NCI-H1436 (cell line): ENCODE data around the gene GEMIN4.

Source experiments
- DNase-seq: peaks from one replicate; lab custom pipeline; 2025; lab: John Stamatoyannopoulos, UW

The GEMIN4 gene

DNA sequence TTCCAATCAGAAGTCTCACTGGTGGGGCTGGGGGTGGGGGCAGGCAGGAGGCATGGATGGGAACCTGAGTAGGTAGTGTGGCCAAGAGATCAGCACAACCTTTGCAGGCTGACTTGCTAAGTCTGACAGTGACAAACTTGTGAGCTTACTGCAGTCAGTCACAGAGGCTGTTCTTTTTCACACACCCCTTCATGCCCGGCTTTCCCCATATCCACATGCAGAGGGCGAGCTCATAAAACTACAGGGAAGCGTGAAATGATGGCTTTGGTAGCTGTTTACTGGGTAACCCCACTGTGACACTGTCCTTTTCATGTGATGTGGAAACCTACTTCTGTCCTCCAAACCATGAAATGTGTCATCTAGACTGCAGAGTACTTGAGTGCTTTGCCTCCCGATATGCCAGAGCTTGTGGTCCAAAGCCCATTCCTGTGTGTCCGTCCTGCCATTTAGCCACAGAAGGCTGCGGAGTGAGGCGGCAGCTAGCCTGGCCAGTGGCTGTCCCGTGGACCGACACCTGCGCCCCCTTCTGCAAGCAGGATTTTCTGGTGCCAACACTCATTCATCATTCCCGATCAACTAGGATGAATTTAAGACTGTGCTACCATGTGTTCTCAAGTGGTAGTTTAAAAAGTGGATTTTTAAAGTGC, 9.8 kb downstream of the GEMIN4 start:
- DNase-seq, result no peak

DNA sequence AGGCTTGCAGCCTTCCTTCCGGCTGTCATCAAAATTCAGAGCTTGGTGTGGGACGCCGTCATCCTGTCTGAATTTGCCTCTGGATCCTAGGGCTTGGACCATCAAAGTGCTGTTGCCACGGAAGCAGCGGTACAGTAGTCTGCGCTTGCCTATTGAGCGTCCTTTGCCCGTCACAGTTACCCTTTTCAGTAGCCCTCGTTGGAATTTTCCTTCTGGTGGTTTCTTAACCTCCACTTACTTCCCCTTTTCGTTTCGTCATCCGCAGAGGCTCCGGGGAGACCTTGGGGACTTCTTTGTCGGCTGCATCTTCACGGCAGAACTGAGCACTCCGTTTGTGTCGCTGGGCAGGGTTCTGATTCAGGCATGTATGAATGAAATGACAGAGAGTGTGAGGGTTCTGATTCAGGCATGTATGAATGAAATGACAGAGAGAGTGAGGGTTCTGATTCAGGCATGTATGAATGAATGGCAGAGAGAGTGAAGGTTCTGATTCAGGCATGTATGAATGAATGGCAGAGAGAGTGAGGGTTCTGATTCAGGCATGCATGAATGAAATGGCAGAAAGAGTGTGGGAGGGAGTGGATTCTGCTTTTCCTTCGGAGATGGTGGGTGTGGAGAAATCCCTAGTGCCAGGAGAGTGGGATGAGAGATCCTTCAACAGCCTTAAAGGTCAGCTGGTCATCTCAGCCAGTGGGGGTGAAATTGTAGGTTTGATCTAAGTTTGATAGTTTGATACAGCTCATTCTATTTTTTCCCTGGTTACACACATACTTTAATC, 11.6 kb downstream of the GEMIN4 start:
- DNase-seq, result no peak

- DNase-seq, result no peak
Measured at GRCh38 chr17:737561-738113, 14.4 kb downstream of the GEMIN4 start.

GRCh38 chr17:733743-734142, 18.3 kb downstream of the GEMIN4 start:
- no peak for DNase-seq

DNA sequence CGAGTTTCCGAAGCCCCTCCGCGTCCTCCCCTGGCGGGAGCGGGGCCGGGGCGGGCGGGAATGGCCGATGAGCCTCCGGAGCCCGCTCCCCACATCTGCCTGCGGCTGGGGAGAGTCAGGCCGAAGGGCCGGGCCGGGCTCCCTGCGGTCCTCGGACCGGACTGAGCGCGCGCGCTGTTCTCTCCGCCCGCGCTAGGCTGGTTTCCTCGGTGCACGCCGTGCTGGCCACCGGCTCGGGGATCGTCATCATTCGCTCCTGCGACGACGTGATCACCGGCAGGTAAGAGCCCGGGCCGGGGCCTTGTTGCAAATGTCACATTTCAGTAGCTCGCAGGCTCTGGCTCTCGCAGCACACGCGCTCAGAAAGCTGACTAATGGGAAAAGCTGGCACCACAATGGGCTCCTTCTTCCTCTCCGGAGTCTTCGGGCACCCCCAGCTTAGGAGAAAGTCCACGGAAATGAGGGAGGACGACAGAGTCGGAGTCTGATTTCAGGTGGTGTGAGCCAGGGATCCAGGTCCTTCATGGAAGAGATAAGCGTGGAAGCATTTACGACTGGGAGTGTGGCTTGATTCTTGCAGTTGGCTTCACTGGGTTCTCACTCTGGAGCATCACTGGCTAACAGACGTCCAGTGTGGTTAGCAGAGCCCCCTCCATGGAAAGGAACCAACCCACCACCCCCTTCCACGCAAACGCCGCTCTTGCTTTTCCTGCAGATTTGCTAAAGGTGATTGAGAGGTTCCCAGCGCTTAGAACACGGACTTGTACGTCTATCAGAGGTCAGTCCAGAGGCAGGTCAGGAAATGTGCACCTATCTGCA, 19.0 kb downstream of the GEMIN4 start:
- DNase-seq, result peak; percentile 7

DNA sequence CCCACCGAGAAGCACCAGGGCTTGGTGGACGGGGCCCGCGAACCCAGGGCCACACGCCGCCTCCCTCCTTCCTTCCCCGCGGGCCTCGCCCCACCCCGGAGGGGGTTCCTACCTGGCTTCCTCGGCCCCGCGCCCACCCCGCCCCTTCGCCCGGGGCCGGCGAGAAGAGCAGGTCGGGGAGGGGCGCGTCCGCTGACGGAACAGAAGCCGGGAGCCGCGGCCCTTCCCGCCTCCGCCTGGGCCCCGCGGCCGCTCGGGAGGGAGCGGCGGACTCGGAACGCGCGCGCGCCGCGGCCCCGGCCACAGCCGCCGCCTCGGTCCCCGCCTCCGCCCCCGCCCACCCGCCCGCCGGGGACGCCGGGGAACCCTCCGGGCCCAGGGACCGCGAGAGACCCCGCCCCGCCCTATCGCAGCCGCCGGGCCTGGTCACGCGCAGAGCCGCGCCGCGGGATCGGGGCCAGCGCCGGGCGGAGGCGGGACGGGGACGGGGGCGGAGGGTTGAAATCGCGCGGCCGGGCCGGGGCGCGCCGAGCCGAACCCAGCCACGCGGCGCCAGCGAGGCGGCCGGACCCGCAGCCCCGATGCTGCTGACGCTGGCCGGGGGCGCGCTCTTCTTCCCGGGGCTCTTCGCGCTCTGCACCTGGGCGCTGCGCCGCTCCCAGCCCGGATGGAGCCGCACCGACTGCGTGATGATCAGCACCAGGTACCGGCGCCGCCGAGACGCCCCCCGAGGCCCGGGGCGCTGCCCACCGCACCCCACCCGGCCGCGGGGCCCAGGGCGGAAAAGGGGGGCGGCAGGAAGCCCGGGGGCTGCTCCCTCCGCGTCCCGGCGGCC, 19.8 kb downstream of the GEMIN4 start, which contains the start of gene TLCD3A:
TLCD3A (plus strand) TSS at position 530 of the 835 bp plus-strand sequence; CDS start at position 582, 52 bp downstream.
- DNase-seq, result peak; percentile 60

DNA sequence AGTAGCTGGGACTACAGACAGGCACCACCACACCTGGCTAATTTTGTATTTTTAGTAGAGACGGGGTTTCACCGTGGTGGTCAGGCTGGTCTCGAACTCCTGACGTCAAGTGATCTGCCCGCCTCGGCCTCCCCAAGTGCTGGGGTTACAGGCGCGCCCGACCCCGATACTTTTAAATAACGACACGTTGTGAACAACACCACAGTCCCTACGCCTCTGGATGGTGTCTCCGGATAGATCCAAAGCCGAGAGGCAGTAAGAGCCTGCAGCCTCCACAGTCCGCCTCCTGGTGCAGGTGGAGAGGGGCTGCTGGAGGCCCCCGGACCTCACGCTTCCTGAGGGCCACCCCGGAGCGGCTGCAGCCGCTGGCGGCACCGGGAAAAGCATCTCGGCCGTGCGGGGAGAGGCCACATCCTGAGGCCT, 20.4 kb downstream of the GEMIN4 start:
- DNase-seq, result no peak

GRCh38 chr17:728911-729310, 23.2 kb downstream of the GEMIN4 start:
- DNase-seq, result no peak

- no peak for DNase-seq
Measured at GRCh38 chr17:726271-726919, 25.7 kb downstream of the GEMIN4 start.

- no peak for DNase-seq
Measured at GRCh38 chr17:725746-726145, 26.3 kb downstream of the GEMIN4 start.

DNA sequence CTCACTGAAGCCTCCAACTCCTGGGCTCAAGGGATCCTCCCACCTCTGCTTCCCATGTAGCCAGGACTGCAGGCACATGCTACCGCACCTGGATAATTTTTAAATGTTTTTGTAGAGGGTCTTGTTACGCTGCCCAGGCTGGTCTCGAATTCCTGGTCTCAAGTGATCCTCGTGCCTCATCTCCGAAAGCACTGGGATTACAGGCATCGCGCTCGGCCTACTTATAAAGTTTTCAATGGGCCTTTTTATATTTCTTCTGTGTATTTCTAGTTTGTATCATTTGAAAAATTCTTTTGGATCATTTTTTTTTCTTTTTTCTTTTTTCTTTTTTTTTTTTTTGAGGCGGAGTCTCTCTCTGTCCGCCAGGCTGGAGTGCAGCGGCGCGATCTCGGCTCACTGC, 27.0 kb downstream of the GEMIN4 start:
- no peak for DNase-seq

- DNase-seq, result no peak
Measured at GRCh38 chr17:721540-721937, 30.5 kb downstream of the GEMIN4 start.

GRCh38 chr17:720706-721539, 31.1 kb downstream of the GEMIN4 start:
- no peak for DNase-seq

DNA sequence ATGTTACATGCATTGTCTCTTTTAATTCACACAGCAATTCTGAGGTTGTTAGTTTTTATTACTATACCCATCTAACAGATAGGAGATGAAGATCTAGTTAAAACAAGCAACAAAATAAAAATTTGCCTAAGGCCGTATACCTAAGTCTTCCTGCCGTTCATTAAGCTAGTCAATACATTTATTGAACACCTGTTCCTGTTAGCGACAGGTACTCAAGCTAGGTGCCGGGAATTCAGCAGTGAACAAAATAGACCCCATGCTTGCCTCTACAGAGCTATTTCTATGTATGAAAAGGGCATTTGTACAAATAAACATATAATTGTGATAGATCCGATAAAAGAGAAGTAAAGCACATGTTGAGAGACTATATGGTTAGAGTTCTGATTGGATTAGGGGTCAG, 34.0 kb downstream of the GEMIN4 start:
- no peak for DNase-seq

- no peak for DNase-seq
Measured at GRCh38 chr17:708132-708531, 43.9 kb downstream of the GEMIN4 start.

GRCh38 chr17:705863-706262, 46.2 kb downstream of the GEMIN4 start:
- DNase-seq, result no peak

GRCh38 chr17:705011-705410, 47.1 kb downstream of the GEMIN4 start:
- DNase-seq, result no peak

- no peak for DNase-seq
Measured at GRCh38 chr17:704111-704864, 47.8 kb downstream of the GEMIN4 start.
